GM10847 (cell line): ENCODE data around the gene SRRM5.

Experiments
- POLR2A ChIP-seq: IDR thresholded peaks from 2 replicates; pipeline ENCODE4 v1.6.1; 2011; ENCODE audit not compliant: insufficient read length; ENCODE audit errors: extremely low read depth

Gene SRRM5

DNA sequence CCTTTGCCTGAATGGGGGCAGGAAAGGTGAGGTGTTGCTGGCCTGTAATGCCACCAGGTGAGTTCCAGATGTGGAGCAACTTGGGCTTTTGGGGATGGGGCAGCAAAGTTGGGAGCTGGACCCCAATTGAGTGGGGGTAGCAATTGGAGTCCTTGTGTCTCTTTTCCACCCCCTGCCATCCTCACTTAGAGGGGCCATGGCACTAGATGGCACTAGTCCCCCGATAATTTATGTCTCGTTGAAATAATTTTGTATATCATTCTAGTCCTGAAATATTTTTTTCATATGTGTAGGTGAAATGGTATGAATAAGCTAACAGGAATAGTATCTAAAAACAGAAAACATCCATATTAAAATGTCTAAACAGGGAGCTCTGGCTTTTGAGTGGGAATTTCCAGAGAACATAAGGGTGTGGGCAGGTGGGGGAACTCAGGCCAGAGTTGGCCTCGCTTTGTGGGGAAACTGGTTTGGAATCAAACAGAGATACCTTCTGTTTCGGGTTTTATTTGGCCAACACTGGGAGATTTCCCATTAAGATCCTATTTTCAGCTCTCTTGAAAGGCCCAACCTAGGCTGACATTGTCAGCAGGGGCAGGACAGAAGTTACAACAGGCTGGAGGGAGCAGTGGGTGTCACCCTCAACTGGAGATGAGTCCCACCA, 12.1 kb upstream of the SRRM5 start:
- TF ChIP-seq POLR2A, result no peak

DNA sequence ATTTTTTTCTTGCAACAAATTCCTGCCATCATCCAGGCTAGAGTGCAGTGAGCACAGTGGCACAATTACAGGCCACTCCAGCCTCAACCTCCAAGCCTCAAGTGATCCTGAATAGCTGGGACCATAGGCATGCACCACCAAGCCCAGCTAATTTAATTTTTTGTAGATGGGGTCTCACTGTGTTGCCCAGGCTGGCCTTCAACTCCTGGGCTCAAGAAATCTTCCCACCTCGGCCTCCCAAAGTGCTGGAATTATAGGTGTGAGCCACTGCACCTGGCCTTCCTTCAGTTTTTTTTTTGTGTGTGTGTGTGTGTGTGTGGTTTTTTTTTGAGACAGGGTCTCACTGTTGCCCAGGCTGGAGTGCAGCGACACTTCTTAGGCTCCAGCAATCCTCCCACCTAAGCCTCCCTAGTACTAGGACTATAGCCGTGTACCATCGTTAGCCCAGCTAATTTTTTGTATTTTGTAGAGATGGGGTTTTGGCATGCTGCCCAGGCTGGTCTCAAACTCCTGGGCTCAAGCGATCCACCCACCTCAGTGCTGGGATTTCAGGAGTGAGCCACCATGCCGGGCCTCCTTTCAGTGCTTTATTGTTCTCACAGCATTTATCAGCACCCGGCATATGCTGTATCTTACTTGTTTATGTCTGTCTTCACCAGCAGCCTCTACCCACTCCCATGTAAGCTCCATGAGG, 5.9 kb upstream of the SRRM5 start:
- TF ChIP-seq POLR2A, result no peak

DNA sequence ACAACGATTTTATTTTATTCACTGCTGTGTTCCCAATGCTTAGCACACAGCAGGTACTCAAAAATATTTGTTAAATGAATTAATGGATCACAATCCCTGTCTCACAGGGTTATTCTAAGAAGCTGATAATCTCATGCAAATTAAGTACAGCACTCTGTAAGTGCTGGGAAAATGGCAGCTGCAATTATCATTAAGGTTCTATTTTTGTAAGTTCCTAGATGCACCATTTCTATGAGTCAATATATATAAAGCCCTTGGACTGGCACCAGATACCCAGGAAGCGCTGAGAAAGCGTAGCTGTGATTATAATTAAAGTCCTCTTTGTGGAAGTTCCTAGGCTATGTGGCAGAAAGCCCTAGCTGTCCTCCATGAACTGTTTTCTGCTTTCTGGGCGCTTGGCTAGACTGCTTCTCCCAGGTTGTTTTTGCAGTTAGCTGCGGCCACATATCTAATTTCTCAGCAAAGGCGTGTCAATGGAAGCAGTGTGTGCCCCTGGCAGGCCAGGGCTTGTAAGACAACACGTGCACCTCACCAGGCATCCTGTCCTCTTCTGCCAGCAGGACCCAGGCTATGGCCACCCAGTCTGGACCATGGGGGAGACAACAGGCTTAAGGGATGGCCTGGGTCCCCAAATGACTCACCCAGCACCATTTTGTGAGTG, 5.2 kb upstream of the SRRM5 start:
- TF ChIP-seq POLR2A, result no peak

DNA sequence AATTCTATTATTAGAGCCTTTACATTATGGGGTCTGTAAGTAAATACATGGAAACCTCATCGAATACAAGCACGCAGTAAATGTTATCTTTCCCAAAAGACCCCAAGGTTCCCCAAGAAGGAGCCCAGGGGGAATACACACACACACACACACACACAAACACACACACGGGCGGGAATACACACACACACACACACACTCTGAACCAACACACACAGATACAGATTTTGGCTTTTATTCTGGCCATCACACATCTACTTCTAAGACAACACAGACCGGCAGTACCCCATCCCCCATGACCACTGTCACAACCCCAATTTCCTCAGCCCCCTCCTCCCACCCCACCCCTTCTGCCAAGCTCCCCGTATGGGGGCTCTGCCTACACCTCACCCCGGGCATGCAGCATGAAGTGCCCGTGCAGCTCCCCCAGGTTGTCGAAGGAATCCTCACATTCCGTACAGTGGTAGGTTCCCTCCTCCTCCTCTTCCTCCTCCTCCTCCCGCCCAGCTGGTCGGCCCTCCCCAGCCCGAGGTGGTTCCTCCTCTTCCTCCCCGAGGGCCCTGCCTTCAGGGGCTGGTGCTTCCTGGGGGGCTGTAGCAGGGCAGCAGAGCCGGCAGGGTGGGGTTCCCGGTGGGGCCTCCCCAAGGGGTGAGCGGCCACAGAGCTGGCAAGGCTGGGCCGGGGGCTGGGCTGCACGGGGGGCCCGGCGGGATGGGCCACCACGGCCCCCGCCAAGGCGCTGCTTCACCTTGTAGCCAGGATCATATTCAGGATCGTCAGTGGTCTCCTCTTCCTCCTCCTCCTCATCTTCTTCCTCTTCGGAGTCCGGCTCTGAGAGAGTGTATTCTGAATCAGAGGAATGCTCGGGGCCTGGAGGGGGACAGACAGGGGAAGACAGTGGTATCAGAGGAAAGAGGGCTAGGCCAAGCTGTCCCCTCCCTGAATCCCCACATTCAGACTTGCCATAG, 4.4 kb upstream of the SRRM5 start:
- no peak for TF ChIP-seq POLR2A

DNA sequence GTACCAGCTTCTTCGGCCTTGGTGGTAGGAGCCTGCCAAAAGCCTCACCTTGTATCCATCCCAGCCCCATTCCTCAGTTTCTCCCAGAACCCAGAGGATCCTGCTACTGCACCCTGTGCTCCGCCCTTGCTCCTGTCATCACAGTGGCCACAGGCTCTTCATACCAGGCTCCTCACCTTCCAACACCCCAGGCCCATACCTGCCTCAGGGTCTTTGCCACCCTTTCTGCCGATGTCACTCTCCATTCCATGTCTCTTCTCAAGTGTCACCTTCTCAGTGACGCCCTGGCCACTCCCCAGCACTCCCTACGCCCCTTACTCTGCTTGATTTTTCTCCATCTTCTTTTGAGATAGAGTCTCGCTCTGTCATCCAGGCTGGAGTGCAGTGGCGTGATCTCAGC, 2.0 kb upstream of the SRRM5 start:
- no peak for TF ChIP-seq POLR2A

DNA sequence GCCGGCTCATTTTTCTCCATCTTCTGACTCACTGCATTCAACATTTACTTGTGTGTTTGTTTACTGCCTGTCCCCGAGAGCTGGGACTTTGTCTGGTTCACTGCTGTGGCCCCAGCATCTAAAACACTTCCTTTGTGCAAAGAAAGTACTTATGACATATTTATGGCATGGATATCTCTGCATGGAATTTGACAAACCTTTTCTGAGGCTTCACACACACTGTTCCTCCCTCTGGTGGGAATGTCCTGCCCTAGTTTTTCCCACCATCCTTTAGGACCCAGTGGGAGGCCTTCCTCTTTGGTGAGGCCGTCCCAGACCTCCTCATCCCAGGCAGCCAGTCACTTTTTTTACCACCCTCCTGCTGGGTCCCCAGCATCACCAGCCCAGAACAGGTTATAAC, 1.4 kb upstream of the SRRM5 start:
- no peak for TF ChIP-seq POLR2A

DNA sequence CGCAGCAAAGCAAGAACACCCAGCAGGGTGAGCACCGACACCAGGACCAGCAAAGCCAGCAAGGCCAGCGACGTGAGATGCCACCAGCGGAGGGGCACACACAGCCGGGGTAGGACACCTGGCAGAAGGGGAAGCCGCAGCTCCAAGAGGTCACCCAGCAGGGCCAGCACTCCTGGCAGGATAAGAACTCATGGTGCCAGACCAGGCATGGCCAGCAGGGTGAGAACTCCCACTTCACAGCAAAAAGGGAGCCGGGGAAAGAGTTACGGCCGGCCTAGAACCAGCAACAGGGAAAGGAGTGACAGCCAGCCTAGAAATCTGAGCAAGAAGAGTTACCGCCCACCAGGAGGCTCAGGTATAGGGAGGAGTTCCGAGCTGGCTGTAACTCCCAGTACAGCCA, 486 bp downstream of the SRRM5 start:
- no peak for TF ChIP-seq POLR2A

DNA sequence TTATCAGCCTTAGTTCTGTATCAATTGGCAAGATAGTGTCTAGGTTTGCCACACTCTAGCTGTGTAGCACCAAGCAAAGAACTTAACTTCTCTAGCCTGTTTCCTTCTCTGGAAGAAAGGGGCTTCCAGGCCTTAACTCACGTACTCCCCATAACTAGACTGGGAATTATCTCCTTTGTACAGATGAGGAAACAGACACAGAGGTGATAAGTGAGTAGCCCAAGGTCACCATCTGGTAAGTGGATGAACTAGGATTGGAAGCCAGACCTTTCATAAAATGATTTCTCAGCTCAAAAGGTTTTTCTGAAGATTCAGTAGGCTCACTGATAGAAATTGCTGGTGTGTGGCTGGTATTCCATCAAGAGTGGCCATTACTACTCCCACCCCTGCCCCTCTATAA, 4.4 kb downstream of the SRRM5 start:
- TF ChIP-seq POLR2A, result no peak

DNA sequence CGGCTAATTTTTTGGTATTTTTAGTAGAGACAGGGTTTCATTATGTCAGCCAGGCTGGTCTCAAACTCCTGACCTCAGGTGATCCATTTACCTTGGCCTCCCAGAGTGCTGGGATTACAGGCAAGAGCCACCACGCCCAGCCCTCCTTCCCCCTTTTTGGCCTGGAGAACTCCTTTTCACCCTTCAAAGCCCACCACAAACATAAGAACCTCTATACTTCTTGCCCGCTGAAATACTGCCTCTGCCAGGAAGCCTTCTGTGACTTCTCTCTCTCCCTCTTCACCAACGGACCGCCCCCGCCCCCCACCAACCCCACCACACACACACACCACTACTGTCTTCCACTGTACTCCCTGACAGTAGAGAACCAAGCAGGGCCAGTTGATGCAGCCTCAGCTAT, 5.1 kb downstream of the SRRM5 start:
- no peak for TF ChIP-seq POLR2A

DNA sequence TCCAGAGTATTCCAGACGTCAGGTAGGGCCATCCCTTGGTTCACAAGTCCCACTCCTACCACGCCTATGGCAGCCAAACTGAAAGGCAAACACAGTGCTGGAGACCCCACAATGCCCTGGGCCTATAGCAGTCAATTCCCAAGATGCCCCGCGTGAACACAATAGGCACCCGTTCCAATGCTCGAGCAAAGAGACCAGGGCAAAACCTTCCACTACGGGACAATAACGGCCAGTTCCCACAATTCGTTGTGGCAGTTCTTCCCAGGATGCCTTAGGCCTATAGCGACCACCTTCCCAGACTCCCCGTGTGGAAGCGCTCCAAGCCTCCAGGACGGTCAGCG, 7.0 kb downstream of the SRRM5 start:
- no peak for TF ChIP-seq POLR2A

DNA sequence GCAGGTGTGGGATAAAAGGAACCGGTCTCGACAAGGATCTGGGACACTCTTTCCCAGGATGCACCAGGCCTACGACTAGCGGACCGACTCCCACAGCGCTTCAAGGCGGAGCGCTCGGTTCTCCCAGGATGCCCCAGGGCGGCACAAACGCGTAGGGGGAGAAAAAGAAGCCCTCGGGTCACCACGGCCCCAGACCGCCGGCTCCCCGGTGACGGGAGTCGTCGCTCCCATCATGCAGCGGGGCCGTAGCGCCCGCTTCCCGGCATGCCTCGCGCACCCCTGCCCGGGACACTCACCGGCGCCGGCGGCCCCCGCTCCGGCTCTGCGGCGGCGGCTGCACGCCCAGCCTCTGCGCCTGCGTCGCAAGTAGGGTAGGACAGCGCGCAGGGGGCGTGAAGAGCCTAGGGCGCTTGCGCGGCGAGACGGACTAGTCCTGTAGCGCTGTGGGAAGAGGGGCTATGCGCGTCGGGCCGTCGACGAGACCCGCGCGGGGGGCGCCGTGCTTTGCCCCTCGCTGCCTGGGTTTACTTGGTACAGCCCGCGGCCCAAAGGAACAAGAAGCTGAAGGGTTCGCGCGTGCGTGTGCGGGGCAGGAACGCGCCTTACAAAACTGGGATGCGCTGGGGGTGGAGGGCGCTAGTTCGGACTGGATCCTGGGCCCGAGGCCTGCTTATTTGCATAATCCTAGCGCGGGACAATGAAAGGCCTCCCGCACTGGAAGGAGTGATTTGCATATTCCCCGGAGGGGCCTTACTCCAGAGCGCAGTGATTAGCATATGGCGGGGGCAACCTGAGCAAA, 7.6 kb downstream of the SRRM5 start, which contains the start of gene ZNF428:
Gene ZNF428 (minus strand): TSS at position 368 of the 799 bp plus-strand sequence. CDS start 5,325 bp downstream, outside the sequence.
- peak; percentile 92 for TF ChIP-seq POLR2A

DNA sequence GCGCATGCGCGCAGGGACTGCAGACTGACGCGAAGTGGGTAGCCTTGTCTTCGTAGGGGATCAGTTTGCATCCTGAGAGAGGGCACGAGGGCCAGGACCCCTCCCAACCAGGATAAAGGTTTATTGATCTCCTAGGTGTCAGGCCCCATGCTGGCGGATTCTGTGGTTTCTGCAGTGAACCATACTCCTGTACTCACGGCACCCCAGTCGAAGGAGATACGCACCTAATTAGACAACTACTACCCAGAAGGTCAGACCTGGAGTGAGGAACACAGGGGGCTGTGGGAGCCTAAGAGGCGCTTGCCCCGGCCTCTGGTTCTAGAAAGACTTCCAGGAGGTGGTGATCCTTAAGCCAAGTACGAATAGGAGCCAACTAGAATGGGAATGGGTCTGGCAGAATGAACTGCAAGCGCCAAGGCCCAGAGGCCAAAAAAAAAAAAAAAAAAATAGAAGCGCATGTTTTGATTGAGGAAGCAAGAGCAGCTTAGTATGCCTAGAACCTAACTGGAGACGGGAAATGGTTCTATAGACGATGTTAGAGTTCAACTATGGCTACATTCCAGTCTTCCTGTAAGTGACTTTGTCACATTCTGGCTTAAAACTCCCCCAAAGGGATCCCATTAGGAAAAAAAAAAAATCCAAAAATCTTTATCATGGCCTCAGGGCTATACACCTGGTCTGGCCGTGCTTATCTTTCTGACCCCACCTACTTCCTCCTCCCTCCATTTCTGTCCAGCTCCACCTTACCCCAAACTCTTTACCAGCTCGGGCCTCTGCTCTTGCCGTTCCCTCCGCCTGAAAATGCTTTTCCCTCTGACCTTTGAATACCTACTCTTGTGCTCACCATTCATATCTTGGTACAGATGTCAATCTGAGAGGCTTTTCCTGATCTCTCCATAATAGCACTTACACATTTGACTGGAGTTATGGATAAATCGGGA, 8.4 kb downstream of the SRRM5 start:
- no peak for TF ChIP-seq POLR2A

DNA sequence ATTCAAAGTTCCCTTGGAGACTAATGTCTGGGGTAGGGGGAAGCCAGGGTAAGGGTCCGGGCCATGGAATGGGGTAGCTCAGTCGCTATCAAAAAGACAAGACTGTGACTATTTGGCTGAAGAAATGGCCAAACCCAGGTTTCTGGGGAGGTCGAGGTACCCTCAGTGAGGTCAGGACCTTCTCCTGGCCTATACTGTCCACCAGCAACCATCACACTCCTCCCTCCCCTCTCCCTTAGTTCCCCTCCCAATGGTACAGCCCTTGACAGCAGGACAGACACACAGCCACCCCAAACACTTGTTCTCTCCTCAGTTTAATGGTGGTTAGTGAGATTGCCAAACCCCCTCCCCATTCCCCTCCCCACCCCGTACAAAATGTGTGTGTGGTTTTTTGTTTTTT, 10.2 kb downstream of the SRRM5 start:
- TF ChIP-seq POLR2A, result no peak
